ENCODE results near the gene GSE1. TPM values are rescaled to one million over a fixed set of nuclear protein-coding genes. Genes with fewer than 3 reads are reported as not detected.

GSE1 gene
- total and polyA plus RNA-seq, 9 of the 15 experiments (the other 6 are each of a cell fraction or from before 2014, with no cell fraction given), result 12.2 to 244 (median 57.9) TPM

GRCh38 chr16:85649411-85650134 is 36.5 kb downstream of the GSE1 start:
- H3K4me1 ChIP-seq (replicated peaks in 1 of 2; ENCODE audit: control insufficient read depth in 2 of 2, insufficient read depth in 2 of 2, low read length in 2 of 2), result peaks cover 9 to 92% of the 10 kb centered on the region in 2 experiments; a peak in 4 of 5 replicates
- peaks cover 56% of the 10 kb centered on the region for H4K20me1 ChIP-seq (replicated peaks; ENCODE audit: control insufficient read depth, insufficient read depth, low read length)
- H3K9ac ChIP-seq (ENCODE audit: insufficient read depth in 1 of 2, low read depth in 2 of 2, low read length in 2 of 2), result peak overlapping the region in 1 of 2 experiments; percentile 35; a peak in 1 of 4 replicates
- ChIA-PET CTCF (ENCODE audit: low intra/inter-chr PET ratio) (no interaction called here), POLR2A (interaction anchor here (0.8 to 2.0 kb wide), 3 partner anchors 9 to 88 kb away, joined by 4 to 9 read pairs (median 6); no protein-coding TSS in a partner anchor)
- peaks cover 19% of the 10 kb centered on the region for H3K9me1 ChIP-seq (ENCODE audit: control insufficient read depth, insufficient read depth, low read length)
- H3K27ac ChIP-seq (ENCODE audit: extremely low read depth, low read depth, low read length), result no peak overlapping the region
- peaks cover 94% of the 10 kb centered on the region for H3K36me3 ChIP-seq (ENCODE audit: control insufficient read depth, insufficient read depth, low read length)
- no peaks in the 10 kb centered on the region for H3K27me3 ChIP-seq (ENCODE audit: control insufficient read depth in 2 of 2, insufficient read depth in 2 of 2, low read length in 2 of 2)
- H3K4me2 ChIP-seq (ENCODE audit: insufficient read depth, low read length), result no peak overlapping the region
- WGBS (ENCODE audit: insufficient coverage, low coverage, missing lambda C conversion rate), result 83% methylated on average over 13 of the region's 16 CpGs
- no peak for DNase-seq (ENCODE audit: extremely low read depth in 1 of 4, low spot score in 3 of 4)
- no peak for ATAC-seq
- H2AFZ ChIP-seq (ENCODE audit: low read depth, low read length), result no peak overlapping the region
- no TSS peak for BruUV-seq (replicated peaks)
- H3K9me3 ChIP-seq (replicated peaks; ENCODE audit: control insufficient read depth, insufficient read depth, low read depth, low read length), result no peaks in the 10 kb centered on the region
- no peak for FAIRE-seq
- no peak overlapping the region for H3K4me3 ChIP-seq
- peaks cover 81% of the 10 kb centered on the region for H3K79me2 ChIP-seq (ENCODE audit: control insufficient read depth, insufficient read depth, low read length)
- intact Hi-C loops (cut with micrococcal nuclease) (no loop called here), in situ Hi-C loops (cut with MboI) (no loop called here)
- no peak for TF ChIP-seq PHB (CRISPR knock-in tag; IDR thresholded peaks at IDR 0.05)
- TF ChIP-seq YBX1 (IDR thresholded peaks at IDR 0.05), result no peak
- TF ChIP-seq ARID2 (IDR thresholded peaks at IDR 0.05), result no peak
- no peak for TF ChIP-seq BHLHE40 (IDR thresholded peaks at IDR 0.05; ENCODE audit: low read length)
- TF ChIP-seq ZNF696 (CRISPR knock-in tag; conservative IDR thresholded peaks at IDR 0.05), result no peak
- no peak for TF ChIP-seq WHSC1 (IDR thresholded peaks at IDR 0.05; ENCODE audit: low read length)
- TF ChIP-seq MTA3 (IDR thresholded peaks at IDR 0.05; ENCODE audit: borderline replicate concordance), result no peak
- no peak for TF ChIP-seq POU5F1 (IDR thresholded peaks at IDR 0.05; ENCODE audit: borderline replicate concordance, low read depth, low read length, partially characterized antibody)
- TF ChIP-seq, protein P1, sequence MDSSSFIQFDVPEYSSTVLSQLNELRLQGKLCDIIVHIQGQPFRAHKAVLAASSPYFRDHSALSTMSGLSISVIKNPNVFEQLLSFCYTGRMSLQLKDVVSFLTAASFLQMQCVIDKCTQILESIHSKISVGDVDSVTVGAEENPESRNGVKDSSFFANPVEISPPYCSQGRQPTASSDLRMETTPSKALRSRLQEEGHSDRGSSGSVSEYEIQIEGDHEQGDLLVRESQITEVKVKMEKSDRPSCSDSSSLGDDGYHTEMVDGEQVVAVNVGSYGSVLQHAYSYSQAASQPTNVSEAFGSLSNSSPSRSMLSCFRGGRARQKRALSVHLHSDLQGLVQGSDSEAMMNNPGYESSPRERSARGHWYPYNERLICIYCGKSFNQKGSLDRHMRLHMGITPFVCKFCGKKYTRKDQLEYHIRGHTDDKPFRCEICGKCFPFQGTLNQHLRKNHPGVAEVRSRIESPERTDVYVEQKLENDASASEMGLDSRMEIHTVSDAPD (CRISPR knock-in tag; IDR thresholded peaks at IDR 0.05), result no peak
- TF ChIP-seq ZNF277 (CRISPR knock-in tag; IDR thresholded peaks at IDR 0.05; ENCODE audit: borderline replicate concordance), result no peak
- TF ChIP-seq ZNF124 (CRISPR knock-in tag; IDR thresholded peaks at IDR 0.05), result no peak
- no peak for TF ChIP-seq DMBX1 (CRISPR knock-in tag; IDR thresholded peaks at IDR 0.05; ENCODE audit: borderline replicate concordance)
- TF ChIP-seq, protein P2, sequence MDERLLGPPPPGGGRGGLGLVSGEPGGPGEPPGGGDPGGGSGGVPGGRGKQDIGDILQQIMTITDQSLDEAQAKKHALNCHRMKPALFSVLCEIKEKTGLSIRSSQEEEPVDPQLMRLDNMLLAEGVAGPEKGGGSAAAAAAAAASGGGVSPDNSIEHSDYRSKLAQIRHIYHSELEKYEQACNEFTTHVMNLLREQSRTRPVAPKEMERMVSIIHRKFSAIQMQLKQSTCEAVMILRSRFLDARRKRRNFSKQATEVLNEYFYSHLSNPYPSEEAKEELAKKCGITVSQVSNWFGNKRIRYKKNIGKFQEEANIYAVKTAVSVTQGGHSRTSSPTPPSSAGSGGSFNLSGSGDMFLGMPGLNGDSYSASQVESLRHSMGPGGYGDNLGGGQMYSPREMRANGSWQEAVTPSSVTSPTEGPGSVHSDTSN (CRISPR knock-in tag; IDR thresholded peaks at IDR 0.05; ENCODE audit: low read depth), result no peak
- TF ChIP-seq, protein P2 (tag; conservative IDR thresholded peaks at IDR 0.05; ENCODE audit: low read depth), result no peak
- TF ChIP-seq ZNF384 (IDR thresholded peaks at IDR 0.05; ENCODE audit: low read depth, low read length), result no peak
